SK-N-DZ (cell line): Measurements from ENCODE around the gene RDH16.
"Not testable (repeated sequence)": the region's sequence is repeated elsewhere in the genome, so short reads cannot be mapped to it uniquely, and the experiment has no call there.

Experiments used
- DNase-seq: peaks from one replicate; pipeline ENCODE4 v3.0.0-alpha.2; 2015; ENCODE audit warnings: low spot score

RDH16 gene

DNA sequence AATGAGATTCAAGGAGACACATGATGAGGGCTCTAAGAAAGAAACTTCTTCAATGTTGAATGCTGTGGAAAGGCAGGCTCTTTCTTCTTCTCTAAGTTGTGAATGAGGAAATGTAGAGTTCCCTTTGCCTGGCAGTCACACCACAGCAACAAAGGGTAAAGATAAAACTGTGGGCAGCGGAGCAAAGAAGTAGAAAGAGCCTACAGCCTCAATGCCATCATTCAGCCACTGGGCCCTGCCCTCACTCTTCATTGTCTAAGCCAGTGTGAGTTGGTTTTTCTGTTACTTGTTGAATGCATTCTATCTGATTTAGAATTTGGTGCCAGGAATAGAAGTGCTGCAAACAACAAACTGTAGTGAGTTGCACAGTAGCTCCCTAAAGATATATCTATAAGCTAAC, 35.4 kb downstream of the RDH16 start:
- no peak for DNase-seq

DNA sequence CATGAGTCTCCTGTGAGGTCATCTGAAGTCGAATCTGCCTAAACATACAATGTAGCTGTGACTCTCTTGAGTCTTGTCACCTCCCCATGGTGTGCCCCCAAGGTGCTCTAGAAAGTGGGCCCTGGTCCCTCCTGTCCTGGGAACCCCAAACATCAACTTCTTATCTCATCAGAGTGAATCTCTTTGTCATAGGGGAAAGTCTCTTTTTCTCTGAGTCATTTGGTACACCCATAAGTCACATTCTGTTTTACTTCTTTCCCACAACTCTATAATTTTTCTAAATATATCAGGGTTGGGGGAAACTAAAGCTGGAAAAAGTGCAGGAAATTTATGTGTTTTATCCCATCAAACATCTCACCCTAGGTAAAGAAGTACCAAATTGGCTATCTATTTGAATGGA, 36.1 kb downstream of the RDH16 start:
- no peak for DNase-seq

DNA sequence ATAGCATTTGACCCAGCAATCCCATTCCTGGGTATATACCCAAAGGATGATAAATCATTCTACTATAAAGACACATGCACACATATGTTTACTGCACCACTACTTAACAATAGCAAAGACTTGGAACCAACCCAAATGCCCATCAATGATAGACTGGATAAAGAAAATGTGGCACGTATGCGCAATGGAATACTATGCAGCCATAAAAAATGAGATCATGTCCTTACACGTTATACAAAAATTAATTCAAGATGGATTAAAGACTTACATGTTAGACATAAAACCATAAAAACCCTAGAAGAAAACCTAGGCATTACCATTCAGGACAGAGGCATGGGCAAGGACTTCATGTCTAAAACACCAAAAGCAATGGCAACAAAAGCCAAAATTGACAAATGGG, 39.3 kb downstream of the RDH16 start:
- DNase-seq, result not testable (repeated sequence)

DNA sequence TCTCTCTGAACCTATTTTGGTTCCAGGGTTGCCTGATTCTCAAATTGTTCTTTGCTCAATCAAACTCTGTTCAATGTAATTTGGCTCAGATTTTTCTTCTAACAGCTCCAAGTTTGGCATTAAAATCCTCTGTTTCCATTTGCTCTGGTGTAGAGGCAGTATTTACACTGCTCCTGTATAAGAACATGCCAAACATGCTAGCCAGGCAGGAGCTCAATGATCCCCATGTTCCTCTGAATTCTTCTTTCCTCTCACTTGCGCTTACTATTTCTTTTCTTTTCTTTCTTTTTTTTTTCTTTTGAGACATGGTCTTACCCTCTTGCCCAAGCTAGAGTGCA, 40.4 kb downstream of the RDH16 start:
- no peak for DNase-seq

DNA sequence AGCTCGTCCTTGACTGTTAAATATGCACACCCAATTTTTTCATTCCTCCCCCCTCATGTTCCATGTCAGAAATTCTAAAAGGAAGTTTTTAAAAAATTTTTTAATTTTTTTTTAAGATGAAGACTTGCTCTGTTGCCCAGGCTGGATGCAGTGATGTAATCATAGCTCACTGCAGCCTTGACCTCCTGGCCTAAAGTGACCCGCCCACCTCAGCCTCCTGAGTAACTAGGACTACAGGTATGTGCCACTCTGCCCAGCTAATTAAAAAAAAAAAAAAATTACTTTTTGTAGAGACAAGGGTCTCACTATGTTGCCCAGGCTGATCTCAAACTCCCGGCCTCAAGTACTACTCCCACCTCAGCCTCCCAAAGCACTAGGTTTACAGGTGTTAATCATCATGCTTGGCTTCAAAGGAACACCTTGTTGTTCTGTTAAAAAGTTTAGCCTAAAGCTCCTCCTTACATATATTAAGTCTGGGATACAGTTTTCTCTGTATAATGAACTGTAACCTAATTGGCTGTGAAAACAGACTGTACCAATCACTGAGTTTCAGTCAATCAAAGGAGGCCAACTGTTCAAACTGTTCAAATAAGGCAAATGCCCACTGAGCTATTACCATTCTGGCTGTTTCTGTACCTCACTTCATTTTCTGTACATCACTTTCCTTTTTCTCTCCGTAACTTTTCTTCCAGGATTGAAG, 41.0 kb downstream of the RDH16 start:
- DNase-seq, result no peak

DNA sequence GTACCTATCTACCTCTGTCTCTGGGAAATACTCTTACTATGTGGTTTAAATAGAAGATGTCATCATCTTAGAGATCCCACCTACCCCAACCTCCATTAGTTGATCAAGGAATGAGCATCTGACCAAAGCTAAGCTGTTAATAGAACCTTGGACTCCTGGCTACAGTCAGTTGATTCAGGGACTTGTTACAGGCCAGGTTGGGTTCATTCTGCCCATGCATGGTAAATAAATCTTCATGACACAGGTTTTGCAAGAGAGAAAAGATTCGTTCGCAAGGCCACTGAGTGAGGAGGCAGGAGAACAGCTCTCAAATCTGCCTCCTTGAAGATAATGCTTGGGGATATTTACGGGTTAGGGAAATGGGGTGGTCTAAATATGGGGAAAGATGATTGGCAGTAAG, 42.7 kb downstream of the RDH16 start:
- DNase-seq, result no peak

DNA sequence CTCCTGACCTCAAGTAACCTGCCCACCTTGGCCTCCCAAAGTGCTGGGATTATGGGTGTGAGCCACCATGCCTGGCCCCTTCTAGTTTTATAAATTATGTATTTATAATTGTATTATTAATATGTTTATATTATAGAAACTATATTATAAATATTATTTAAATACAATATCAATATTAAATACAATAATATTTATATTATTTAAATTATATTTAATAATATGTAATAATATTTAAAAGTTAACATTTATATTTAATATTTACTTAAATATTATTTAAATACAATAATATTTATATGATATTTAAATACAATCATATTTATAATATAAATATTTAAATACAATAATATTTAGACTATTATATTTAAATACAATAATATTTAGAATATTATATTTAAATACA, 43.2 kb downstream of the RDH16 start:
- DNase-seq, result no peak

DNA sequence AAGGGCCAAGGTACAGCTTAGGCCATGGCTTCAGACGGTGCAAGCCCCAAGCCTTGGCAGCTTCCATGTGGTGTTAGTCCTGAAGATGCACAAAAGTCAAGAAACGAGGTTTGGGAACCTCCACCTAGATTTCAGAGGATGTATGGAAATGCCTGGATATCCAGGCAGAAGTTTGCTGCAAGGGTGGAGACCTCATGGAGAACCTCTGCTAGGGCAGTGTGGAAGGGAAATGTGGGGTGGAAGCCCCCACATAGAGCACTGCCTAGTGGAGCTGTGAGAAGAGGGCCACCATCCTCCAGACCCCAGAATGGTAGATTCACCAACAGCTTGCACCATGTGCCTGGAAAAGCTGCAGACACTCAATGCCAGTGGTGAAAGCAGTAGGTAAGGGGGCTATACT, 48.0 kb downstream of the RDH16 start:
- not testable (repeated sequence) for DNase-seq

DNA sequence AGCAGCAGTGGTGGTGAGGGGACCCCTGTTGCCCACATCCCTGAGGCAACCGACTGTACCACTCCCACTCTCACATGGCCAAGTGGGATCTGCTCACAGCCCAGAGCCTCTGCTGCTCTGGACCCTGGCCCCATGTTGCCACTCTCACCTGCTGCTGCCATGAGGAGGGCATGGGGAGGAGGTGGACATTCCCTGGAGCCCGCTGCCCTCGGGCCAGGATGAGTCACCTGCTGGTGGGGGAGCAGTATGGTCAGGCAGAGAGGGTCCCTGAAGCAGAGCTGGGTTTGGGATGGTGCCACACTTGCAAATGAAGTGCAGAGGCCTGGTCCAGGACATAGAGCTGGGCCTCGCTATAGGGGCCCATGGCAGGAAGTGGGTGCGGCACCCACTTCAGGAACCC, 49.3 kb downstream of the RDH16 start:
- no peak for DNase-seq

DNA sequence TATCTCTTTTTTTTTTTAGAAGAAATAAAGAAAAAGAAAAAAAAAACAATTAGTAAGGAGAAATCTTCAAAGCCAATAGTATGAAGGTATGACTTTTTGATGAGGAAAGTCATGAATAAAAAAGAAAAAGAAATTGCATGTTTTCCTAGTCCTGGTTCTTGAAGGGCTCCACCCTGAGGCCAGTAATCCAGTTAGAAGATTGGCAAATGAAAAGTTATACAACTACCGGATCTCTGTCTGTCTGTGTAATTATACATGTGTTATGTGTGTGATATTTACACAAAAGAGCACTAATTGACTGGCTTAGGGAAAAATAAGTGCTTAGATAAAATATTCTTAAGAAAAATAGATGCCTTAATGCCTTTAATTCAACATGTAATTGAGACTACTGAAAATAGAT, 51.6 kb downstream of the RDH16 start:
- DNase-seq, result no peak

DNA sequence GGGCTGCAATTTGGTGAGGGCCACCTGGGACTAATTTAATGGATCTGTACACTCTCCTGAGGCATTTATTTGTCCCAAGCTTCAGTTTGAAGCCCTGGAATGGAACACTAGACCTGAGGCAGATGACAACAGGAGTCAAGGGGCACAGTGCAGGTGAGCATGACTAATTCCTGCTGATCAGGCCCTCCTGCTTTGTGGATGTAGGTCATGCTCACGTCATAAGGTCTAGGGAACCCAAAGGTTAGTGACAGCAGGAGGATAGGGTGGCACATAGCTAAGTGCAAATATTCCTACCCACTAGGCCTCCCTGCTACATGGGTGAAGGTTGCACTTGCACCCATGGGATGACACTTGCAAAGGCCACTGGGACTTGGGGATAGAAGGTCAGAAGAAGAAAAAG, 54.0 kb downstream of the RDH16 start:
- no peak for DNase-seq
